ENCODE data around the gene RNF13. TPM values are rescaled to one million over a fixed set of nuclear protein-coding genes. Genes with fewer than 3 reads are reported as not detected.

Gene RNF13
- total and polyA plus RNA-seq, 12 donors = 28.6 to 136 (median 77.4) TPM

GRCh38 chr3:149958171-149958796 lies 145.3 kb downstream of the RNF13 start:
- WGBS, 4 donors = 82 to 87% (median 84%) methylated on average over 3 of the region's 3 CpGs
- no peak overlapping the region for H3K4me3 ChIP-seq
- intact Hi-C loops (cut with DNase I) = no loop called here
- no peaks in the 10 kb centered on the region for H3K27me3 ChIP-seq
- peaks cover 0 to 14% of the 10 kb centered on the region in 2 donors for H3K4me1 ChIP-seq (replicated peaks in 1 of 2)
- TF ChIP-seq POLR2A (IDR thresholded peaks at IDR 0.05) (no peak), CTCF (IDR thresholded peaks at IDR 0.05) (no peak)
- DNase-seq = no peak
- H3K27ac ChIP-seq = no peak overlapping the region
- no peaks in the 10 kb centered on the region for H3K36me3 ChIP-seq (replicated peaks in 1 of 2)
- H3K9me3 ChIP-seq (replicated peaks in 1 of 3) = no peaks in the 10 kb centered on the region

DNA sequence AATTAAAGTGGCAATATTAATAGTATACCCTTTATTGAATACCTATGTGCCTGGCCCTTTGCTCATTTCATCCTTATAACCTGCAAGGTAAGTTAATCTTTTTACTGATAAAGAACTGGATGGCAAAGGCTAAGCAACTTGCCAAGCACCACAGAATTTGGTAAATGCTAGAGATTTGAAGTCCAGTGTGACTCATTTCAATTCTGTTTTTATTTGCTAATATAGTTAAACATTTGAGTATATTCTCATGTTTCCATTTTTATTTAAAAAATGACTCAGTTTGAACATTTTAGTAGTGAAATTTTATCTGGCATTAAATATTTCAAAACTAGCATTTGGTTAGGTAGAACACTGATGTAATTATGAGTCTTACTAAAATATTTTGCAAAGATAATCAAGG lies 146.4 kb downstream of the RNF13 start:
- no peak for TF ChIP-seq CTCF (IDR thresholded peaks at IDR 0.05)
- no peak for TF ChIP-seq POLR2A (IDR thresholded peaks at IDR 0.05)
- Histone ChIP-seq H3K27ac (no peak overlapping the region), H3K4me1 (replicated peaks in 1 of 2) (peaks cover 0 to 11% of the 10 kb centered on the region in 2 donors), H3K36me3 (replicated peaks in 1 of 2) (no peaks in the 10 kb centered on the region), H3K4me3 (no peak overlapping the region), H3K27me3 (no peaks in the 10 kb centered on the region), H3K9me3 (replicated peaks in 1 of 3) (no peaks in the 10 kb centered on the region)
- no peak for DNase-seq
- intact Hi-C loops (cut with DNase I) = no loop called here

- no peaks in the 10 kb centered on the region for H3K9me3 ChIP-seq (replicated peaks in 1 of 3)
- H3K27ac ChIP-seq = no peak overlapping the region
- WGBS, 4 donors = 93 to 97% (median 96%) methylated on average over 2 of the region's 2 CpGs
- no peak overlapping the region for H3K4me3 ChIP-seq
- no peaks in the 10 kb centered on the region for H3K27me3 ChIP-seq
- H3K36me3 ChIP-seq (replicated peaks in 1 of 2) = no peaks in the 10 kb centered on the region
- TF ChIP-seq POLR2A (IDR thresholded peaks at IDR 0.05) (no peak), CTCF (IDR thresholded peaks at IDR 0.05) (no peak)
- H3K4me1 ChIP-seq (replicated peaks in 1 of 2) = peaks cover 0 to 11% of the 10 kb centered on the region in 2 donors
- no peak for DNase-seq
- intact Hi-C loops (cut with DNase I) = no loop called here
Measured at GRCh38 chr3:149963485-149963884, 150.5 kb downstream of the RNF13 start.

GRCh38 chr3:149964291-149964690 lies 151.3 kb downstream of the RNF13 start:
- Histone ChIP-seq H3K4me1 (replicated peaks in 1 of 2) (peaks cover under 1 to 19% of the 10 kb centered on the region in 2 donors), H3K27me3 (no peaks in the 10 kb centered on the region), H3K27ac (no peak overlapping the region), H3K4me3 (no peak overlapping the region), H3K9me3 (replicated peaks in 1 of 3) (no peaks in the 10 kb centered on the region), H3K36me3 (replicated peaks in 1 of 2) (no peaks in the 10 kb centered on the region)
- no peak for DNase-seq
- intact Hi-C loops (cut with DNase I) = no loop called here
- TF ChIP-seq POLR2A (IDR thresholded peaks at IDR 0.05) (no peak), CTCF (IDR thresholded peaks at IDR 0.05) (no peak)
